Colonic mucosa (tissue), 4 donors: ENCODE measurements around the gene PRKAR2A. TPM values are rescaled to one million over a fixed set of nuclear protein-coding genes. Genes with fewer than 3 reads are reported as not detected.
"Not testable (repeated sequence)": the region's sequence is repeated elsewhere in the genome, so short reads cannot be mapped to it uniquely, and the experiment has no call there.

Experiments used
- DNase-seq: peaks from one replicate; pipeline ENCODE4 v3.0.0-alpha.2; 2020
- H3K27ac ChIP-seq: fragments of 200-600 bp; one replicate; pipeline ENCODE4 v1.8.0; 2021
- H3K27me3 ChIP-seq: fragments of 200-600 bp; one replicate; pipeline ENCODE4 v1.8.0; 2021
- H3K36me3 ChIP-seq: fragments of 200-600 bp; one replicate; pipeline ENCODE4 v1.8.0; 2021
- H3K4me1 ChIP-seq: fragments of 200-600 bp; one replicate; pipeline ENCODE4 v1.8.0; 2021; ENCODE audit warnings: mild to moderate bottlenecking
- H3K4me3 ChIP-seq: fragments of 200-600 bp; one replicate; pipeline ENCODE4 v1.8.0; 2021
- H3K9ac ChIP-seq, 2 donors: one replicate each; pipeline ENCODE4 v1.7.0; 2013; ENCODE audit warnings: control low read depth in 2 of 2, low read depth in 2 of 2, low read length in 2 of 2
- H3K9me3 ChIP-seq: fragments of 200-600 bp; one replicate; pipeline ENCODE4 v1.8.0; 2021
- CTCF ChIP-seq: fragments of 200-600 bp; IDR thresholded peaks from one replicate; pipeline ENCODE4 v1.8.0; 2022; ENCODE audit warnings: antibody characterized with exemption, mild to moderate bottlenecking
- intact Hi-C: fragments of 100-400 bp; cut with DNase I; formaldehyde crosslinking; loops from one replicate; pipeline ENCODE4 v1.14.1; 2022
- total RNA-seq, 2 donors: library from RNA; stranded (reverse); fragmentation: NEBNext Ultra II Directional in 1 of 2; extraction: Animal tissue kit (Norgen Biotek cat#: 25700) in 1 of 2; gene quantifications; one replicate each; pipeline ENCODE4 v1.2.1, GENCODE V29; 2021
- donor health status: healthy.
- donor health status: DM: no; HTN: no; CAD: no.
- donor health status: DM: no; HTN: no; CAD: no.

The PRKAR2A gene
- total RNA-seq, 2 donors from 2014 or later: 66.8 to 117 TPM

- Histone ChIP-seq H3K27ac (no peak overlapping the region), H3K4me1 (peaks cover under 1% of the 10 kb centered on the region), H3K27me3 (no peaks in the 10 kb centered on the region), H3K9me3 (no peaks in the 10 kb centered on the region), H3K36me3 (no peaks in the 10 kb centered on the region), H3K9ac (peak overlapping the region; percentile 26 to 43), H3K4me3 (no peak overlapping the region)
- DNase-seq: no peak
- TF ChIP-seq CTCF: no peak
- intact Hi-C loops: no loop called here
These were observed 120.2 kb downstream of the PRKAR2A start for GRCh38 chr3:48727511-48727910.

- H3K4me3 ChIP-seq, H3K9me3 ChIP-seq, H3K27me3 ChIP-seq, H3K9ac ChIP-seq, DNase-seq, intact Hi-C loops, H3K27ac ChIP-seq, H3K4me1 ChIP-seq, H3K36me3 ChIP-seq: not testable (repeated sequence)
These were observed 122.4 kb downstream of the PRKAR2A start for GRCh38 chr3:48725185-48725855.

- no peak for TF ChIP-seq CTCF
- no peaks in the 10 kb centered on the region for H3K27me3 ChIP-seq
- peak overlapping the region; percentile 91 for H3K27ac ChIP-seq
- intact Hi-C loops: no loop called here
- H3K9me3 ChIP-seq: no peaks in the 10 kb centered on the region
- no peaks in the 10 kb centered on the region for H3K36me3 ChIP-seq
- no peak overlapping the region for H3K4me3 ChIP-seq
- no peak for DNase-seq
- no peak overlapping the region for H3K9ac ChIP-seq
- peaks cover 6% of the 10 kb centered on the region for H3K4me1 ChIP-seq
These were observed 123.9 kb downstream of the PRKAR2A start for GRCh38 chr3:48723725-48724124.

GRCh38 chr3:48723293-48723692 is 124.4 kb downstream of the PRKAR2A start:
- DNase-seq, H3K27me3 ChIP-seq, intact Hi-C loops, H3K4me3 ChIP-seq, H3K36me3 ChIP-seq, H3K4me1 ChIP-seq, H3K9me3 ChIP-seq: not testable (repeated sequence)
- peak overlapping the region in 1 of 2 donors; percentile 22 for H3K9ac ChIP-seq
- H3K27ac ChIP-seq: peak overlapping the region; percentile 91

- intact Hi-C loops: no loop called here
- Histone ChIP-seq H3K27ac (peak within 1 kb of the TSS; percentile 79), H3K9ac (peak within 1 kb of the TSS; percentile 94 to 97), H3K36me3 (no peaks in the 10 kb centered on the region), H3K4me3 (peak within 1 kb of the TSS; percentile 75), H3K27me3 (no peaks in the 10 kb centered on the region), H3K4me1 (peaks cover 28% of the 10 kb centered on the region), H3K9me3 (no peaks in the 10 kb centered on the region)
- no peak for TF ChIP-seq CTCF
- DNase-seq: peak; percentile 100
These were observed 130.5 kb downstream of the PRKAR2A start, which contains the start of gene IP6K2 for GRCh38 chr3:48716982-48717746. TSS of gene IP6K2 (minus strand) at chr3:48717221. CDS start at chr3:48695291, 21,930 bp downstream.

GRCh38 chr3:48716508-48716981 is 131.1 kb downstream of the PRKAR2A start:
- Histone ChIP-seq H3K4me1 (peaks cover 26% of the 10 kb centered on the region), H3K9ac (peak overlapping the region; percentile 94 to 97), H3K4me3 (peak overlapping the region; percentile 75), H3K9me3 (no peaks in the 10 kb centered on the region), H3K36me3 (no peaks in the 10 kb centered on the region), H3K27me3 (no peaks in the 10 kb centered on the region), H3K27ac (peak overlapping the region; percentile 79)
- no peak for DNase-seq
- intact Hi-C loops: no loop called here
- TF ChIP-seq CTCF: no peak
